NCI-H2107 treated with DMSO at 0.1 percent for 48 hours (cell line): ENCODE measurements around the gene PDCD4.
"Not testable (repeated sequence)": the region's sequence is repeated elsewhere in the genome, so short reads cannot be mapped to it uniquely, and the experiment has no call there.

Experiments
- DNase-seq: peaks from one replicate; lab custom pipeline; 2025; ENCODE audit not compliant: unreplicated experiment; lab: John Stamatoyannopoulos, UW

The PDCD4 gene

DNA sequence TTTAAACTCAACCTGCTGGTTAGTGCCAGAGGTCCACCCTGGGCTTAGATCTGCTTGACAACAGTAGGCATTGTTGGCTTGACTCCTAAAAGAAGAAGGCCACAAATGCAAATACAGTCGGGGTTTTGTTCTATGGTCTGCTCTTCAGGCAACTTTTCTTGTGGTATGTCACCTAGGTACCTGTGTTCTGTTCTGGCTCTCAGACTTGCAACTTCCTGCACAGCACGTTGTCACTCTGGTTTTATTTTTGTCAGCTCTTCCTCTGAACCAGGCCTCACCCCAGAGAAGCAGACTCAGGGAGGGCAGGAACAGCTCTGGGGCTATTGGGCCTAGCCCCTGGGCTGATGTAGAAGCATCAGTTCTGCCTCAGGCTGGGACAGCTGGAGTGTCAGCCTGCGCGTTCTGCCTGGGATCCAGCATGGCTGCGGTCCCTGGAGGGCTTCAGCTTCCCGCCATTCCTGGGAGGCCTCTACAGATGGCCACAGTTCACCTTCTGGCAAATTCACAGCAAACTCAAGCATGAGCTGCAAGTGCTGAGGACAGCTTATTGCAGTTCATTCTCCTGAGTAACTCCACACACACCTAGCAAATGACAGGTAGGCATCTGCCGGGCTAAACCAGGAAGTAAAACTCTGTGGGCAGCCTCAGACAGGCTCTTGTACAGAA lies 11.0 kb upstream of the PDCD4 start:
- no peak for DNase-seq

- DNase-seq, result no peak
These were observed 10.3 kb upstream of the PDCD4 start for GRCh38 chr10:110861476-110861875.

DNA sequence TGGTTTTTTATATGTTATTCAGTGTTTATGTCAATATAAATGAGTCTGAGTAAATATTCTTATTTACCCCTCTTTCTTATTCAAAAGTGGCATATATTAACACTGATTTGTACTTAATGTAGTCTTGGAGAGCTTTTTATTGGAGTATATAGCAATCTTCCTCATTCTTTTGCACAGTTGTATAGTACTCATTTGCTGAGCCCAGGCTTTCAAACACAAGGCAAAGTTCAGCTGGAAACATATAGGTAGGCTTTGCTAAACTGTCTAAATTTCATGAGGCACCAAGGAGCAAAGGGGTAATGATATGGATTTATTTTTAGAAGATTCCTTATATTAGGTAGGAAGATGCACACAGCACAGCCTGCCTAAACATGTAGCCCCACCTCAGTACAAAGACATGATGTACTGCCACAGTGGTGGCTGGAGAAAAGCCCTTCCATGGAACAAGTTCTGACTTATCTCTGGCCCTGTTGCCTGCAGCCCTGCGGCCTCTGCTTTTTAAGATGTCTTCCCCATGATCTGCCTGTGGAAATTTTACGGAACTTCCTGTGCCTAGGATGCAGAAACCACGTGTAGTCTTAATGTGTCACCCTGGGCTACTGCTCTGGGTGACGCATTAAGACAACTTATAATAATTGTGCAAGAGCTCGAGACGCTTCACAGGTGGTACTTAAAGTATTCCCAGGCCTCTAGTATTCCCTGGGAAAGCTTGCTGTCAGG lies 9.6 kb upstream of the PDCD4 start:
- no peak for DNase-seq

DNA sequence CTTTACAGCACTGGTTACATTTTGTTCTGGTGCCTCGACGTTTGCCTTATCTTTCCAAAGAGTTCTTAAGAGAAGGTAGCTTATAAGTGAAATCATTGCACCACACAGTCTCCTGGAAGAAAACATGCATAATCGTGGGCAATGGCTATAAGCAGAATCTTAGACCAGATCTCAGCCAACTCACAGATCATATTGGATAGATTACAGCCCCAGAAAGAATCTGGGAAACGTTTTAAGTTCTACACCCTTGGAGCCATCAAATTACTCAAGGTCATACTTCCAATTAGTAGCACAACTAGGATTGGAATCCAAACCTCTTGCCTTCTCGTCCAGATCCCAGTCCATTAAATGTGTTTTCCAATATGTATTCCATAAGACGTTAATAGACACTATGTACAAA lies 8.8 kb upstream of the PDCD4 start:
- DNase-seq, result no peak

- DNase-seq, result no peak
These were observed 8.4 kb upstream of the PDCD4 start for GRCh38 chr10:110863361-110863760.

DNA sequence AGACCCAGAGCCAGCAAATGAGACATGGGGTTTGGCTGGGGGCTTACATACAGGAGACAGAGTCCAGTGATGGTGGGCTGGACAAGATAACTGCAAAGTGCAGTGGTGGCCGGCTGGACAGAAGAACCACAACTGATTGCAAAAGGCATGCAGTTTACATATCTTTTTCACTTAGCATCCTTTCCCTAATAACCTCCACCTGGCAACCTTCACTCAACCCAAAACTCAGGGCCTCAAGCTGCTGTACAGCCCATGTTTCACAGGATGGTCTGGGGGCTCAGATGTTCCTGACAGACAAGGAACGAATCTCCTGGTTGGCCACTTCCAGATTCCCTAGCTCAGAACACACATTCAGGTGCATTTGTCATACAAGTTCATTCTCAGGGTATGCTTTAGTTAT lies 7.8 kb upstream of the PDCD4 start:
- no peak for DNase-seq

DNA sequence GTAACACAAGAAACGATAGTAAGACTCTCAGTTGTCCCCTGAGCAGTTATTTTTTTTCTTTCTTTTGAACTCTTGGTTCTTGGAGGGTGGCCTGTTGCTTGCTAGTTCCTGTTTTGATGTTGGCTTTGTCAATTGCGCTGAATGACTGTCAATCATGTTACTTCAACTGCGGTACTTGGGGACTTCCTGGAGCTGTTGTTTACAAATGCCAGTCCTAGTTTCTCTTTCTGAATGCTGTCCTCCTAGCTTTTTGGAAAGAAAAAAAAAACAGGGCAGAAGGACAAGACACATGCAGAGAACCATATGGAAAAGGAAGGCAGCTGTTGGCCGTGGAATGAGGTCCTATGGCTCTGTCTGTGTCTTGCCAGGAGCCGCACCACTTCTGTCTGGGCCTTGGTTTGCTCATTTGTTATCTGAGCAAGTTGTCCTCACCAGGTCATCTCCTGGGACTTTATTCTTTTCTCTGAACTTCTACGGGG lies 7.0 kb upstream of the PDCD4 start:
- DNase-seq, result no peak

- no peak for DNase-seq
These were observed 6.4 kb upstream of the PDCD4 start for GRCh38 chr10:110865186-110865808.

GRCh38 chr10:110865809-110866482 lies 5.8 kb upstream of the PDCD4 start:
- DNase-seq, result no peak

- not testable (repeated sequence) for DNase-seq
These were observed 4.5 kb upstream of the PDCD4 start for GRCh38 chr10:110867011-110867806.

DNA sequence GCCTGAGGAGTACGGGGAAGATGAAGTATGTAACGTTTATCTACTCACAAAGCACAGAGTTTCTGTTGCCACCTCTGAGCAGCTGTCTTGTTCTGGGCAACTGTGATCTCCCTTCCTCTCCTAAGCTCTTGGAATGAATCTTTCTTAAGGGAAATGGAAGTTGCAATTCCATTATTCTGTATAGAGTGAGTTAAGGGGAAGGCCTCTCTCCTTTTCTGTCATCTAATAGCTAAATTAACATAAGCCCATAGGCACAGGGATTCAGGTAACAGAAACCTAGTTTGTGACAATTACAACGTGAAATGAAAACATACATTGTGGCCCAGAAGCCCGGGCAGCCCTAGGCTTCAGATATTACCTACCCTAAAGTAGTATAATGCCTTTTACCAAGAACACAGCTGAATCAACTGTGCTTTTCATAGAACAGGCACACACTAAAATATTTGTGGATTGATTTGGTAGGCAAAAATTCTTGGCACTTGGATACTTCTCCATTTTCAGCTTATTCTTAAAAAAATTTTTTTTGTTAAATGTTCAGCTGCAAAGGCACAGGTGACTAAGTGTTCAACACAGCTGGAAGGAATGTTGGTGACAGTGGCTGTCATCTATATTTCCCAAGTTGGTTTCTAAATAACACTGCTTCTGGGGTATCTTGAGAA lies 3.8 kb upstream of the PDCD4 start:
- no peak for DNase-seq

DNA sequence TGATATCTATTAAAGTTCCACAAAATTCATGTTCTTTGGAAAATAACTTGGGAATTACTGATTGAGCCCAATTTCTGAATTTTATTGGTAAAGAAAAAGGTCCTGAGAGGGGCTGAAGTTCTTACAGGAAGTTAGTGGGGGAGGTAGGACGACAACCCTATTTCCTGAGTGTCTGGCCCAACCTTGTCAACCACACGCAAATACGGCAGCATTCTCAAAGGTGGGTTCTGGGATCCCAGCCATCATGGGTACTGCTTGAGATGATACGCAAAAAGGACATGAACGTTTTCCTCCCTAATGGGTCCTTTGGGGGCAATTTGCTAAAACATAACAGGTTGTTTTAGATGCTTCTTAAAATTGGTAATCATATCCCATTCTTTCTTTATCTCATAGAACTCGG lies 2.7 kb upstream of the PDCD4 start:
- no peak for DNase-seq

DNA sequence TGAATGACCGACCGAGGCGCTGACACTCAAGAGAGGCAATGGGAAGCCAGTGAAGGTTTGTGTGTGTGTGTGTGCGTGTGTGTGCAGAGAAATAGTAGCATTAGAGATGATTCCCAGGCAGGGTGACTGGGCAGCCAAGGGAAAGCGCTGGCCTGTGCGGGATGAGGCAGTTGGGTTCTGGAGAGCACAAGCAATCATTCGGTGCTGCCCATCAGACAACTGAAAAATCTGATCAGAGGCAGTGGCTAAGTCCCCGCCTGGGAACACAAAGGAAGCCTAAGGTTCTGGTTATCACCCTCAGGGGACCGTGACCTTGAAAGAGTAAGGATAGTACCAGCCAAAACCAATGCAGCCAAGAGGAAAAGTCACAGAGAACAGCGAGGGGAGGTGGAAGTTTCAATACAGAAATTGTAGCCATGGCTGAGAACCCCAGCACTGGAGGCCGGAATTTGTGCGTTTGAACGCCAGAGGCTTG lies 868 bp upstream of the PDCD4 start:
- DNase-seq, result no peak

- DNase-seq, result peak; percentile 36
These were observed 636 bp downstream of the PDCD4 start for GRCh38 chr10:110872145-110872983.

DNA sequence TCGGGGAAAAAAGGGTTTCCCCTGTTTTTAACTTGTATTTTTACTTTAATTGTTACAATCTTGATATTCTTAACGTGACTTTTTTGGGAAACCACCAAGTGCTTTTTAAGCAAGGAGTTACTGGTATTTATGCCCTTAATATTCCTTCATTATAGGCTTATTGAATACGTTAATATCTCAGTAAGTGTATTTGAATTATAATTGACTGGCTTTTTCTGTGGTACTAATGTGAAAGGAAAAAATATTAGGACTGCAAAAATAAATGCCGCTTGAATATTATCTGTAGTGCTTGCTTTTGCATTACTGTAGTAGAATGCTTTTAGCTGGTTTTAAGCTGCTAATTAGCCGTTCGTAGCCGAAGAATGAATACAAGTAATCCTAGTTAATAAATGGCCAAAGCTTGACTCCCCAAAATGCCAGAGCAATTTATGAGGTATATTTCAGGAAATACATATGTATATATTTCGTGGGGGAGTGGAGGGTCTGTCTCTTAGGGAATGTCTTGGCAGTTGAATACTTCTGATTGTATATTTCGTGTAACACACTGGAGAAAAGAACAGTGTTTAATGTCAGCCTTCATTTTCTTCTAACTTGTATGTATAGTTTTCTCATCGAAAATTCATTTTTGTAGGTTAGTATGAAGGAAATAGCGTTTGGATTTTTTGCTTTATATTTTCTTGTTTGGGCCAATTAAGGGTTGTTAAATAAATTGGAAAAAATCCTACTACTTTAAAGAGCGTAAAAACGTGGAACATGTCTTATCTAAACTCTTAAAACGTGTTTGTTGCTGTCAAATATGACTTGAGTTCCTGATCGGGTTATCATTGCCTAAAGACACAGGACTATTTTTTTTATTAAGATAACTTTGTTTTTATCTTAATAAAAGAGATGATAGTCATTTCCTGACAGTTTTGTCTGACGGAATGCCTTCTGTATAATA lies 1.5 kb downstream of the PDCD4 start:
- DNase-seq, result no peak

DNA sequence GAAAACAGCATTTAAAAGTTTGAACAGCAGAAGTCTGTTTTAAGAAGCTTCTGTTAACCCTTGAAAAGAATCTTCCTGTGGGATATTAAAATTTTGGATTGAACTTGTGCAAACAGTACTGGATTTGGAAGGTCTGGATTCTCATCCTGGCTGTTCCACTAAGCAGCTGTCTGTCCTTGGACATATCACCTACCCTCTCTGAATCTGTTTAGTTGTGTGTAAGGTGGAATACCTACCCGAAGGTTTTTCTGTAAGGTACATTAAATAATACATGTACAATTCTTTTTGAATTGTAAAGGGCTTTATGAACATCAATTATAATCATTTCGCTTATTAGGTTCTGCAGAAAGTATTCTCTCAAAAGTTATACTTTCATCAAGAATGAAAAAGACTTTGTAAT lies 2.2 kb downstream of the PDCD4 start:
- no peak for DNase-seq

DNA sequence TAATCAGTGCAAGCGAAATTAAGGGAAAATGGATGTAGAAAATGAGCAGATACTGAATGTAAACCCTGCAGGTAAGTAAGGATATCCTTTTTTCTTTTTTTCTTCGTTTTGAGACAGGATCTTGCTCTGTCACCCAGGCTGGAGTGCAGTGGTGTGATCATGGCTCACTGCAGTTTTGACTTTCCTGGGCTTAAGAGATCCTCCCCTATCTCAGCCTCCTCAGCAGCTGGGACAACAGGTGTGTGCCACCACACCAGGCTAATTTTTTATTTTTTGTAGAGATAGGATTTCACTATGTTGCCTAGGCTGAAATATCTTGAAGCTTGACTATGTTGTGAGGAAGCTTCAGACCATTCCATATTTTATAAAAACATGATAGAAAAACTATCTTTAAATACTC lies 4.3 kb downstream of the PDCD4 start:
- DNase-seq, result no peak

- no peak for DNase-seq
These were observed 5.1 kb downstream of the PDCD4 start for GRCh38 chr10:110876788-110877187.
